Measurements from ENCODE around the gene SEZ6L.

The SEZ6L gene

DNA sequence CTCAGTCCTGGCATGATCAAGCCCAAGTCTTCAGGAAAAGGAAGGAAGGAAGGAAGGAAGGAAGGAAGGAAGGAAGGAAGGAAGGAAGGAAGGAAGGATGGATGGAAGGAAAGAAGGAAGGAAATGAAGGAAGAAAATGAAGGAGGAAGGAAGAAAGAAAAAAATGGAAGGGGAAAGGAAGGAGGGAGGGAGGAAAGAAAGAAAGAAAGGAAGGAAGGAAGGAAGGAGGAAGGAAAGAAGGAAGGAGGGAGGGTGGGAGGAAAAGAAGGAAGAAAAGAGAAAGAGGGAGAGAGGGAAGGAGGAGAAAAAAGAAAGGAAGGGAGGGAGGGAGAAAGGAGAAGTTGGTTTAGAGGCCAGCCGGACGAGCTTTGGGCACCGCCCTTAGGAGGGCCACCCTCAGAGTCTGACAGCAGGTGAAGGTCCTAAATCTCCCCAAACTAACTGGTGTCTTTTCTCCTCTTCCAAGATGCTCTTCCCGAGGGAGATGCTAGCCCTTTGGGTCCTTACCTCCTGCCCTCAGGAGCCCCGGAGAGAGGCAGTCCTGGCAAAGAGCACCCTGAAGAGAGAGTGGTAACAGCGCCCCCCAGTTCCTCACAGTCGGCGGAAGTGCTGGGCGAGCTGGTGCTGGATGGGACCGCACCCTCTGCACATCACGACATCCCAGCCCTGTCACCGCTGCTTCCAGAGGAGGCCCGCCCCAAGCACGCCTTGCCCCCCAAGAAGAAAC is 122.8 kb downstream of the SEZ6L start:
- H3K27ac Mint-ChIP-seq: no peak overlapping the region
- H3K9me3 Mint-ChIP-seq: no peaks in the 10 kb centered on the region
- no peaks in the 10 kb centered on the region for H3K36me3 Mint-ChIP-seq
- no peaks in the 10 kb centered on the region for H3K27me3 Mint-ChIP-seq
- H3K4me3 Mint-ChIP-seq: no peak overlapping the region
- H3K4me1 Mint-ChIP-seq: peaks cover 14% of the 10 kb centered on the region

DNA sequence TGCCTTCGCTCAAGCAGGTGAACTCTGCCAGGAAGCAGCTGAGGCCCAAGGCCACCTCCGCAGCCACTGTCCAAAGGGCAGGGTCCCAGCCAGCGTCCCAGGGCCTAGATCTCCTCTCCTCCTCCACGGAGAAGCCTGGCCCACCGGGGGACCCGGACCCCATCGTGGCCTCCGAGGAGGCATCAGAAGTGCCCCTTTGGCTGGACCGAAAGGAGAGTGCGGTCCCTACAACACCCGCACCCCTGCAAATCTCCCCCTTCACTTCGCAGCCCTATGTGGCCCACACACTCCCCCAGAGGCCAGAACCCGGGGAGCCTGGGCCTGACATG is 123.4 kb downstream of the SEZ6L start:
- no peaks in the 10 kb centered on the region for H3K36me3 Mint-ChIP-seq
- no peak overlapping the region for H3K27ac Mint-ChIP-seq
- H3K4me3 Mint-ChIP-seq: no peak overlapping the region
- no peaks in the 10 kb centered on the region for H3K9me3 Mint-ChIP-seq
- H3K4me1 Mint-ChIP-seq: peaks cover 14% of the 10 kb centered on the region
- no peaks in the 10 kb centered on the region for H3K27me3 Mint-ChIP-seq

DNA sequence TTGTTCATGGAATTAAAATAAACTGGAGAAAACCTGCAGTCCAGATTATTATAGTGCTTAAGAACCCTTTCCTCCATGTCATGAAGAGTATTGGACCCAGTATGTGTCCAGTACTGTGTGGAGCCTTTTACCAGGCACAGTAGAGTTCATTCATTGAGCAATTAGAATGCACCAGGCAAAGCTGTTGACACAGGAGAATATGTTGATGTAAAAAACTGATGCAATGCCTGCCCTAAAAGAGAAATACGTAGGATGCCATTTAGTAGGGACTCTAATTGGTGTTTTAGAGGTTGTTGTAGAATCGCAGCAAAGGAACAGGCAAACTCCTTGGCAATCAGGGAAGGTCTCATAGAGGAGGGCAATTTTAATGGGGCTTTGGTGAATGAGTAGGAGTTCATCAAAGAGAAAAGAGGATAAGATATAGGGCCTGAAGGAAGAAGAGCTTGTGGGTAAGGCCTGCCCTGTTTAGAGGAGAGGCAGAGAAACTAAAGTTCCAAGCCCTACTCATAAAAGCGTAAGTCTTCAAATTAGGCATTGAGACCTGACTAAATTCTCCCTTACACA is 126.4 kb downstream of the SEZ6L start:
- peak overlapping the region; percentile 43 for H3K27ac Mint-ChIP-seq
- no peaks in the 10 kb centered on the region for H3K9me3 Mint-ChIP-seq
- peaks cover 14% of the 10 kb centered on the region for H3K4me1 Mint-ChIP-seq
- H3K27me3 Mint-ChIP-seq: no peaks in the 10 kb centered on the region
- H3K4me3 Mint-ChIP-seq: no peak overlapping the region
- H3K36me3 Mint-ChIP-seq: no peaks in the 10 kb centered on the region

DNA sequence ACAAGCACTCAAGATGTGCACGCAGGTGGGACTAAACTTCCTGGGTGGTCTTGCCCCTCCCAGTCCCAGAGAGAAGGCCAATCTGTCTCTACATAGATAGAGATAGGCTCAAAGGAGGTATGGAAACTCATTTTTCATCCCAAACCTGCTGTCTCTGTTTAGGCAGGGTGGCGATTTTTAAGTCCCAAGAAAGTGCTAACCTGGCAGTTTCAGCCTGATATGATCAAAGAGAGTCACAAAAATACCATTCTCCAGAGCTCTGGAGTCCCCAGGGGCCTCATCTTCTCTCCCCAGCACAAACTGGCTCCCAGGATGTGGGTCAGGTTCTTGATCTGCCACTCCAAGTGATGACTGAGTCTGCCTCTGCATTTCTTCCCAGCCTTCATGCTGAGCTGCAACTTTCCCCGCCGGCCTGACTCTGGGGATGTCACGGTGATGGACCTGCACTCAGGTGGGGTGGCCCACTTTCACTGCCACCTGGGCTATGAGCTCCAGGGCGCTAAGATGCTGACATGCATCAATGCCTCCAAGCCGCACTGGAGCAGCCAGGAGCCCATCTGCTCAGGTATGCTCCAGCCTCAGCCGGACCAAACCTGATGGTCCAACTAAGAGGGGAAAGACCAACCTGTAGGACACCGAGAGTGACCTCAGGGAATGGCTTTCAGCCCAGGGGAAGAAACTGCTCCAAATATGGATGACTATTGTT is 129.5 kb downstream of the SEZ6L start:
- no peak overlapping the region for H3K4me3 Mint-ChIP-seq
- no peaks in the 10 kb centered on the region for H3K36me3 Mint-ChIP-seq
- H3K27ac Mint-ChIP-seq: no peak overlapping the region
- H3K4me1 Mint-ChIP-seq: peaks cover 14% of the 10 kb centered on the region
- H3K27me3 Mint-ChIP-seq: peaks cover 10% of the 10 kb centered on the region
- no peaks in the 10 kb centered on the region for H3K9me3 Mint-ChIP-seq

- Mint-ChIP-seq H3K27me3 (peaks cover 19% of the 10 kb centered on the region), H3K9me3 (no peaks in the 10 kb centered on the region), H3K36me3 (no peaks in the 10 kb centered on the region), H3K27ac (no peak overlapping the region), H3K4me1 (no peaks in the 10 kb centered on the region), H3K4me3 (no peak overlapping the region)
These were observed 133.5 kb downstream of the SEZ6L start for GRCh38 chr22:26302726-26303125.

DNA sequence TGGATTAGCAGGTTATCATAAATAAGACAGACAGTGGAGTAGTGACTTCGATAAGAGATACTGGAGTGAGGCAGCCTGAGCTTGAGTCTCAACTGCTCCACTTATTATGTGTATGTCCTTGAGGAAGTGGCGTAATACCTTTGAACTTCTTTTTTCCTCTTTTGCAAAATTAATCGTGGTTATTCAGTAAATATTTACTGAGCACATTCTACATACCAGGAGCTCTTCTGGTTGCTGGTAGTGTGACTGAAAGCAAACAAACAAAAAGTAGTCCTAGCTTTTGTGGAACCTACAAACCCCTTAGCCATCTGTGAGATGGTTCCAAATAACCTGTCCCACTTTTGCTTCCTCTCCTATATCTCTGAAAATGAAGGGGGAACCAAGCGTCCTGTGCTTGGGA is 134.2 kb downstream of the SEZ6L start:
- Mint-ChIP-seq H3K36me3 (no peaks in the 10 kb centered on the region), H3K27ac (no peak overlapping the region), H3K4me3 (no peak overlapping the region), H3K9me3 (no peaks in the 10 kb centered on the region), H3K27me3 (peaks cover 23% of the 10 kb centered on the region), H3K4me1 (no peaks in the 10 kb centered on the region)

GRCh38 chr22:26304730-26305129 is 135.5 kb downstream of the SEZ6L start:
- H3K27ac Mint-ChIP-seq: no peak overlapping the region
- no peaks in the 10 kb centered on the region for H3K4me1 Mint-ChIP-seq
- H3K36me3 Mint-ChIP-seq: no peaks in the 10 kb centered on the region
- H3K27me3 Mint-ChIP-seq: peaks cover 23% of the 10 kb centered on the region
- H3K9me3 Mint-ChIP-seq: no peaks in the 10 kb centered on the region
- no peak overlapping the region for H3K4me3 Mint-ChIP-seq

- no peak overlapping the region for H3K27ac Mint-ChIP-seq
- H3K9me3 Mint-ChIP-seq: no peaks in the 10 kb centered on the region
- H3K4me1 Mint-ChIP-seq: no peaks in the 10 kb centered on the region
- no peak overlapping the region for H3K4me3 Mint-ChIP-seq
- peaks cover 19% of the 10 kb centered on the region for H3K27me3 Mint-ChIP-seq
- H3K36me3 Mint-ChIP-seq: no peaks in the 10 kb centered on the region
These were observed 139.2 kb downstream of the SEZ6L start for GRCh38 chr22:26308467-26308866.

DNA sequence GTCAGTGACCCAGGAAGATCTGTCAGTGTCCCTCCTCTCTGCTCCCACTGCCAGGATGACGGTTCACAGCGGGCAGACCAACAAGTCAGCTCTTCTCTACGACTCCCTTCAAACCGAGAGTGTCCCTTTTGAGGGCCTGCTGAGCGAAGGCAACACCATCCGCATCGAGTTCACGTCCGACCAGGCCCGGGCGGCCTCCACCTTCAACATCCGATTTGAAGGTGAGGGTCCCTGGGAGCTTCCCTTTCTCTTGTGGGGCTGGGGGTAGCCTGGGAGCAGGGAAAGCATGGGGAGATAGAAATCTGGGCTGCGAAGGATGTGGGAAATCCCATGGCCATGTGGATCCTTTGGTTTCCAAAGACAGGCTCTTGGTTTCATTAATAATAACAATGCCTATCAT is 141.4 kb downstream of the SEZ6L start:
- Mint-ChIP-seq H3K9me3 (no peaks in the 10 kb centered on the region), H3K4me3 (no peak overlapping the region), H3K4me1 (no peaks in the 10 kb centered on the region), H3K36me3 (no peaks in the 10 kb centered on the region), H3K27ac (no peak overlapping the region), H3K27me3 (peaks cover 17% of the 10 kb centered on the region)

GRCh38 chr22:26313291-26313690 is 144.0 kb downstream of the SEZ6L start:
- no peaks in the 10 kb centered on the region for H3K4me1 Mint-ChIP-seq
- H3K36me3 Mint-ChIP-seq: no peaks in the 10 kb centered on the region
- H3K27ac Mint-ChIP-seq: no peak overlapping the region
- H3K9me3 Mint-ChIP-seq: no peaks in the 10 kb centered on the region
- H3K4me3 Mint-ChIP-seq: no peak overlapping the region
- peaks cover 13% of the 10 kb centered on the region for H3K27me3 Mint-ChIP-seq

GRCh38 chr22:26314171-26314570 is 144.9 kb downstream of the SEZ6L start:
- Mint-ChIP-seq H3K27ac (no peak overlapping the region), H3K4me1 (no peaks in the 10 kb centered on the region), H3K36me3 (no peaks in the 10 kb centered on the region), H3K27me3 (peaks cover 13% of the 10 kb centered on the region), H3K9me3 (no peaks in the 10 kb centered on the region), H3K4me3 (no peak overlapping the region)

DNA sequence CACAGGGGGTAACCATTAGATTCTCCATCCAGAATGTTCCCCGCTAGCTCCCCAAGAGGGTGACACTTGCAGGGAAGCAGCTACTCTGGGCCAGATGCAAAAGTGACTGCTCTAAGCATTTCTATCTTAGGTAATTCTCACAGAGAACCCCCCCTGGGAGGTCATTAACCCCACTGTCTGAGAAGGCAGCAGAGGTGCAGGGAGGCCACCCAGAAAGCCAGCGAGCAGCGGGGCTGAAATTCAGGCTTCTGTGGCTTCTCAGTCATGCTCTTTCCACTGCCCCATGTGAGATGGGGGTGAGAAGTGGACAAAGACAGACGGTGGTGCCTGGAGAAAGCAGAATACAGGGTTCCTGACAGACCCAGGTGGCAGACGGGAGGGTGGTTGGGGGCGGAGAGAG is 145.4 kb downstream of the SEZ6L start:
- Mint-ChIP-seq H3K4me3 (no peak overlapping the region), H3K4me1 (no peaks in the 10 kb centered on the region), H3K9me3 (no peaks in the 10 kb centered on the region), H3K27me3 (peaks cover 15% of the 10 kb centered on the region), H3K36me3 (no peaks in the 10 kb centered on the region), H3K27ac (no peak overlapping the region)

DNA sequence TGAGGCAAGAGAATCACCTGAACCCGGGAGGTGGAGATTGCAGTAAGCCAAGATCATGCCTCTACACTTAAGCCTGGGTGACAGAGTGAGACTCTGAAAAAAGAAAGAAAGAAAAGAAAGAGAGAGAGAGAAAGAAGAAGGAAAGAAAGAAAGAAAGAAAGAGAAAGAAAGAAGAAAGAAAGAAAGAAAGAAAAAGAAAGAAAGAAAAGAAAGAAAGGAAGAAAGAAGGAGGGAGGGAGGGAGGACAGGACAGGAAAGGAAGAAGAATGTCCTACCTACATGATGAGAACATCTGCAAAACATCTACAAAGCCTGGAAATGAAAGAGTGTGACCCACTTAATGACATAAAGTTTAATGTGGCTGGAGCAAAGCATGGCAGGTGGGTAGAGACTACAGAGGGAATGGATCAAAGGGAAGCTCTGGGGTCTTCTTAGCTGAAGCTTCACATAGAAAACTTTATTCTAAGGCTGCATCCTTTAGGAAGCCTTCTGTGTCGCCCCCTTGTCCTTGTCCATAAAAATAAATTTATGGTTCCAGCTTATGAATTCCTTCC is 147.5 kb downstream of the SEZ6L start:
- no peak overlapping the region for H3K27ac Mint-ChIP-seq

DNA sequence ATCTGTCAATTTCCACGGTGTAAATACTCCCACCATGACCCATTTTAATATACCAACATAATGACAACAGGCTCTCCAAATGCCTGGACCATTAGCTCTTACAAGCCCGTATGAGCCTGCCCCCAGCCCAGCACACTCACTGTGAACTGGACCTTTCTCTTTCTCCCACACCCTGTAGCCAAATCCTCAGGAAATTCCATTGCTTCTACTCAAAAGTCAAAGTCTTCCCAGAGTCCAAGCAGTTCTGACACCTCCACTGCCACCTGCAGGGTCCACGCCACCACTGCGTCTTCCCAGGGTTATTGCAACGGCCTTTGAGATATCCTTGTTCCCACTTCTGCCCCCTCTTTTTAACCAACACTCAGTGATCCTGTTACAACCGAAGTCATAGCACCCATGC is 149.7 kb downstream of the SEZ6L start:
- Mint-ChIP-seq H3K4me1 (no peaks in the 10 kb centered on the region), H3K27me3 (peaks cover 15% of the 10 kb centered on the region), H3K4me3 (no peak overlapping the region), H3K36me3 (no peaks in the 10 kb centered on the region), H3K9me3 (no peaks in the 10 kb centered on the region), H3K27ac (no peak overlapping the region)

More for the DNA sequence above, 147.5 kb downstream of the SEZ6L start:
- Mint-ChIP-seq H3K4me3 (no peak overlapping the region), H3K4me1 (no peaks in the 10 kb centered on the region), H3K27me3 (peaks cover 15% of the 10 kb centered on the region), H3K9me3 (no peaks in the 10 kb centered on the region), H3K36me3 (no peaks in the 10 kb centered on the region)

- Mint-ChIP-seq H3K27me3 (peaks cover 13% of the 10 kb centered on the region), H3K36me3 (no peaks in the 10 kb centered on the region), H3K4me1 (no peaks in the 10 kb centered on the region), H3K27ac (no peak overlapping the region), H3K4me3 (no peak overlapping the region), H3K9me3 (no peaks in the 10 kb centered on the region)
These were observed 151.2 kb downstream of the SEZ6L start for GRCh38 chr22:26320447-26320846.

GRCh38 chr22:26321469-26321913 is 152.2 kb downstream of the SEZ6L start:
- no peaks in the 10 kb centered on the region for H3K4me1 Mint-ChIP-seq
- peaks cover 9% of the 10 kb centered on the region for H3K27me3 Mint-ChIP-seq
- H3K9me3 Mint-ChIP-seq: no peaks in the 10 kb centered on the region
- no peak overlapping the region for H3K27ac Mint-ChIP-seq
- H3K4me3 Mint-ChIP-seq: no peak overlapping the region
- no peaks in the 10 kb centered on the region for H3K36me3 Mint-ChIP-seq
